D721Med (cell line): ENCODE data around the gene MFSD12.

ENCODE experiments used
- DNase-seq: peaks from one replicate; pipeline ENCODE4 v3.0.0; 2011; ENCODE audit warnings: low spot score; ENCODE audit not compliant: insufficient read length
- FAIRE-seq: peaks from 2 replicates; lab custom pipeline; 2011; peaks lifted over from hg19 to GRCh38; lab: Jason Lieb, UNC
- CTCF ChIP-seq: IDR thresholded peaks from 2 replicates; pipeline ENCODE4 v1.5.1; 2012; ENCODE audit warnings: mild to moderate bottlenecking, control low read depth; ENCODE audit not compliant: insufficient read depth; ENCODE audit errors: missing control alignments

Gene MFSD12

GRCh38 chr19:3507371-3508120, 49.8 kb downstream of the MFSD12 start:
- TF ChIP-seq CTCF: no peak
- no peak for FAIRE-seq
- no peak for DNase-seq

- DNase-seq: no peak
- FAIRE-seq: no peak
- no peak for TF ChIP-seq CTCF
Measured at GRCh38 chr19:3506384-3507340, 50.7 kb downstream of the MFSD12 start.

- no peak for TF ChIP-seq CTCF
- DNase-seq (peak; percentile 99), FAIRE-seq (no peak)
Measured at GRCh38 chr19:3505598-3506383, 51.6 kb downstream of the MFSD12 start, which contains the start of gene FZR1. FZR1 (plus strand) TSS chr19:3506311; CDS start chr19:3522990, 16,679 bp downstream.

- DNase-seq (no peak), FAIRE-seq (no peak)
- no peak for TF ChIP-seq CTCF
Measured at GRCh38 chr19:3504735-3505134, 52.7 kb downstream of the MFSD12 start.

- DNase-seq (no peak), FAIRE-seq (no peak)
- no peak for TF ChIP-seq CTCF
Measured at GRCh38 chr19:3503036-3503572, 54.3 kb downstream of the MFSD12 start.

GRCh38 chr19:3501780-3502179, 55.6 kb downstream of the MFSD12 start:
- TF ChIP-seq CTCF: no peak
- FAIRE-seq (no peak), DNase-seq (no peak)
